GM12801 (cell line): Measurements from ENCODE around the gene AXL.

Experiments
- CTCF ChIP-seq: IDR thresholded peaks from one replicate; pipeline ENCODE4 v1.5.1; 2011; ENCODE audit warnings: control low read depth; ENCODE audit not compliant: insufficient read length; ENCODE audit errors: extremely low read depth

Gene AXL

GRCh38 chr19:41225238-41226052 is 6.4 kb downstream of the AXL start:
- no peak for TF ChIP-seq CTCF

- no peak for TF ChIP-seq CTCF
These were observed 7.2 kb downstream of the AXL start for GRCh38 chr19:41226053-41226873.

- no peak for TF ChIP-seq CTCF
These were observed 7.9 kb downstream of the AXL start for GRCh38 chr19:41226874-41227390.

GRCh38 chr19:41228486-41228885 is 9.5 kb downstream of the AXL start:
- TF ChIP-seq CTCF = no peak

DNA sequence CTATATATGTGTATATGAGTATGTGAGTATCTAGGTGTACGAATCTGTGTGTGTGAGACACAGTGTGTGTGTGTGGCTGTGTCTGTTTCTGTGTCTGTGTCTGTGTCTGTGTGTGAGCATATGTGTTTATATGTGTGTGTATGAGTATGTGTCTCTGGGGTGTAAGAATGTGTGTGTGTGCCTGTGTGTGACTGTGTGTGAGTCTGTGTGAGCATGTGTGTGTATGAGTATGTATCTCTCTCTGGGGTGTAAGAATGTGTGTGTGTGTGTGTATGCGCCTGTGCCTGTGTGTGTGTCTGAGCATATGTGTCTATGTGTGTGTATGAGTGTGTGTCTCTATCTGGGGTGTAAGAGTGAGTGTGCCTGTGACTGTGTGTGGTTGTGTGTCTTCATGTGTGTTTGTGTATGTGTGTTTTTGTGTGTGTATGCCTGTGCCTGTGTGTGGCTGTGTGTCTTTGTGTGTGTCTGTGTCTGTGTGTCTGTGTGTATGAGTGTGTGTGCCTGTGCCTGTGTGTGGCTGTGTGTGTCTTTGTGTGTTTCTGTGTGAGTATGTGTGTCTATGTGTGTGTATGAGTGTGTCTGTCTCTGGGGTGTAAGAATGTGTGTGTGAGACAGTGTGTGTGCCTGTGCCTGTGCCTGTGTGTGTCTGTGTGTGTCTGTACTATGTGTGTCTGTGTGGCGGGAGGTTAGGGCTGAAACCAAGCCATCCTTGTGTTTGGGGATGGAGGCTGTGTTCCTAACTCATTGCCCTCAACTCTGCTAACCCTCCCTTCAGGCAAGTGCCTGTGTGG is 11.2 kb downstream of the AXL start:
- no peak for TF ChIP-seq CTCF

- TF ChIP-seq CTCF = no peak
These were observed 13.7 kb downstream of the AXL start for GRCh38 chr19:41232686-41233085.
